ENCODE measurements around the gene CLCC1. TPM values are rescaled to one million over a fixed set of nuclear protein-coding genes. Genes with fewer than 3 reads are reported as not detected.
"Not testable (repeated sequence)": the region's sequence is repeated elsewhere in the genome, so short reads cannot be mapped to it uniquely, and the experiment has no call there.

Gene CLCC1
- total RNA-seq, 2 experiments from 2014 or later = 8.6 to 9.1 TPM

DNA sequence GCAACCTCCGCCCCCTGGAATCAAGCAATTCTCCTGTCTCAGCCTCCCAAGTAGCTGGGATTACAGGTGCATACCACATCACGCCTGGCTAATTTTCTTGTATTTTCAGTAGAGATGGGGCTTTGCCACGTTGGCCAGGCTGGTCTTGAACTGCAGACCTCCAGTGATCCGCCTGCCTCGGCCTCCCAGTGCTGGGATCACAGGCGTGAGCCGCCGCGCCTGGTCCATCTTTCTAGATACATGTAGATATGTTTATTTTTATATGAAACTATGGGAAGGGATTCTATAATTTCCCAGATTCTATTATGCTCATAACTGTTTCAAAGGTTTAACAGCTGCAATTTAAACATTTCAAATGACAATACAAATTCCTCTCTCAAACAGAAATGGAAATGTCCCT is 27.1 kb downstream of the CLCC1 start:
- Mint-ChIP-seq H3K4me1 (ENCODE audit: low read depth) (no peaks in the 10 kb centered on the region), H3K27me3 (no peaks in the 10 kb centered on the region), H3K4me3 (no peak overlapping the region), H3K36me3 (ENCODE audit: low read depth) (peaks cover 89% of the 10 kb centered on the region), H3K27ac (no peak overlapping the region), H3K9me3 (no peaks in the 10 kb centered on the region)
- TF ChIP-seq, protein P1, sequence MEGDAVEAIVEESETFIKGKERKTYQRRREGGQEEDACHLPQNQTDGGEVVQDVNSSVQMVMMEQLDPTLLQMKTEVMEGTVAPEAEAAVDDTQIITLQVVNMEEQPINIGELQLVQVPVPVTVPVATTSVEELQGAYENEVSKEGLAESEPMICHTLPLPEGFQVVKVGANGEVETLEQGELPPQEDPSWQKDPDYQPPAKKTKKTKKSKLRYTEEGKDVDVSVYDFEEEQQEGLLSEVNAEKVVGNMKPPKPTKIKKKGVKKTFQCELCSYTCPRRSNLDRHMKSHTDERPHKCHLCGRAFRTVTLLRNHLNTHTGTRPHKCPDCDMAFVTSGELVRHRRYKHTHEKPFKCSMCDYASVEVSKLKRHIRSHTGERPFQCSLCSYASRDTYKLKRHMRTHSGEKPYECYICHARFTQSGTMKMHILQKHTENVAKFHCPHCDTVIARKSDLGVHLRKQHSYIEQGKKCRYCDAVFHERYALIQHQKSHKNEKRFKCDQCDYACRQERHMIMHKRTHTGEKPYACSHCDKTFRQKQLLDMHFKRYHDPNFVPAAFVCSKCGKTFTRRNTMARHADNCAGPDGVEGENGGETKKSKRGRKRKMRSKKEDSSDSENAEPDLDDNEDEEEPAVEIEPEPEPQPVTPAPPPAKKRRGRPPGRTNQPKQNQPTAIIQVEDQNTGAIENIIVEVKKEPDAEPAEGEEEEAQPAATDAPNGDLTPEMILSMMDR (IDR thresholded peaks at IDR 0.05) = no peak
- ChIA-PET POLR2A (interaction anchor here (0.6 kb wide), 1 partner anchor 869 kb away, joined by 3 read pairs; no protein-coding TSS in a partner anchor), CTCF (interaction anchor here (0.7 kb wide), 1 partner anchor 13 kb away, joined by 4 read pairs; no protein-coding TSS in a partner anchor)
- peaks cover 83% of the 10 kb centered on the region for H3K36me3 ChIP-seq (ENCODE audit: insufficient read depth, low read length)
- H3K9me3 ChIP-seq (ENCODE audit: control insufficient read depth in 1 of 2, insufficient read depth in 1 of 2, low read length in 2 of 2) = no peaks in the 10 kb centered on the region
- intact Hi-C loops (cut with DNase I, micrococcal nuclease) = no loop called here
- no peak for ATAC-seq (ENCODE audit: poor library complexity)
- DNase-seq = no peak
- no peaks in the 10 kb centered on the region for H3K4me1 ChIP-seq (ENCODE audit: insufficient read depth, low read length)
- H3K4me3 ChIP-seq (ENCODE audit: low read length) = no peak overlapping the region
- H3K27ac ChIP-seq (ENCODE audit: low read depth in 1 of 2, low read length in 2 of 2) = no peak overlapping the region
- no peaks in the 10 kb centered on the region for H3K27me3 ChIP-seq (ENCODE audit: control insufficient read depth in 1 of 2, insufficient read depth in 2 of 2, low read length in 2 of 2)

GRCh38 chr1:108933944-108934343 is 29.3 kb downstream of the CLCC1 start:
- CTCF ChIA-PET = no interaction called here
- H3K9me3 Mint-ChIP-seq = no peaks in the 10 kb centered on the region

DNA sequence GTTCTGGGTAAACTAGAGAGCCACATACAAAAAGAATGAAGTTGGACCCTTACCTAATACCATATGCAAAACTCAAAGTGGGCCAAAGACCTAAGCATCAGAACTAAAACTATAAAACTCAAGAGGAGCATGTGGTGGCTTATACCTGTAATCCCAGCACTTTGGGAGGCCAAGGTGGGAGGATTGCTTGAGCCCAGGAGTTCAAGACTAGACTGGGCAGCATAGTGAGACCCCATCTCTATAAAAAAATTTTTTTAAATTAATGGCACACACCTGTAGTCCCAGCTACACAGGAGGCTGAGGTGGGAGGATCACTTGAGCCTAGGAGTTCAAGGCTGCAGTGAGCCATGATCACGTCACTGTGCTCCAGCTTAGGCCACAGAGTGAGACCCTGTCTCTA is 35.7 kb downstream of the CLCC1 start:
- H3K9me3 ChIP-seq (ENCODE audit: control insufficient read depth in 1 of 2, insufficient read depth in 1 of 2, low read length in 2 of 2); H3K27ac Mint-ChIP-seq; intact Hi-C loops (cut with DNase I, micrococcal nuclease); H3K27ac ChIP-seq (ENCODE audit: low read depth in 1 of 2, low read length in 2 of 2); H3K4me1 ChIP-seq (ENCODE audit: insufficient read depth, low read length); H3K4me3 ChIP-seq (ENCODE audit: low read length); CTCF ChIA-PET; H3K9me3 Mint-ChIP-seq; H3K27me3 Mint-ChIP-seq; H3K4me1 Mint-ChIP-seq (ENCODE audit: low read depth); H3K4me3 Mint-ChIP-seq; H3K27me3 ChIP-seq (ENCODE audit: control insufficient read depth in 1 of 2, insufficient read depth in 2 of 2, low read length in 2 of 2); POLR2A ChIA-PET; ATAC-seq (ENCODE audit: poor library complexity); DNase-seq: not testable (repeated sequence)
- peaks cover 49% of the 10 kb centered on the region for H3K36me3 Mint-ChIP-seq (ENCODE audit: low read depth)
- H3K36me3 ChIP-seq (ENCODE audit: insufficient read depth, low read length) = peaks cover 53% of the 10 kb centered on the region

More at GRCh38 chr1:108933944-108934343, 29.3 kb downstream of the CLCC1 start:
- TF ChIP-seq, protein P1 (IDR thresholded peaks at IDR 0.05) = no peak
- Mint-ChIP-seq H3K36me3 (ENCODE audit: low read depth) (peaks cover 91% of the 10 kb centered on the region), H3K4me1 (ENCODE audit: low read depth) (no peaks in the 10 kb centered on the region), H3K27me3 (no peaks in the 10 kb centered on the region), H3K27ac (no peak overlapping the region), H3K4me3 (no peak overlapping the region)
- no peak overlapping the region for H3K27ac ChIP-seq (ENCODE audit: low read depth in 1 of 2, low read length in 2 of 2)
- no peaks in the 10 kb centered on the region for H3K9me3 ChIP-seq (ENCODE audit: control insufficient read depth in 1 of 2, insufficient read depth in 1 of 2, low read length in 2 of 2)
- H3K4me3 ChIP-seq (ENCODE audit: low read length) = no peak overlapping the region
- POLR2A ChIA-PET = no interaction called here
- H3K36me3 ChIP-seq (ENCODE audit: insufficient read depth, low read length) = peaks cover 84% of the 10 kb centered on the region
- no peaks in the 10 kb centered on the region for H3K4me1 ChIP-seq (ENCODE audit: insufficient read depth, low read length)
- intact Hi-C loops (cut with DNase I, micrococcal nuclease) = no loop called here
- no peak for DNase-seq
- H3K27me3 ChIP-seq (ENCODE audit: control insufficient read depth in 1 of 2, insufficient read depth in 2 of 2, low read length in 2 of 2) = no peaks in the 10 kb centered on the region
- no peak for ATAC-seq (ENCODE audit: poor library complexity)

DNA sequence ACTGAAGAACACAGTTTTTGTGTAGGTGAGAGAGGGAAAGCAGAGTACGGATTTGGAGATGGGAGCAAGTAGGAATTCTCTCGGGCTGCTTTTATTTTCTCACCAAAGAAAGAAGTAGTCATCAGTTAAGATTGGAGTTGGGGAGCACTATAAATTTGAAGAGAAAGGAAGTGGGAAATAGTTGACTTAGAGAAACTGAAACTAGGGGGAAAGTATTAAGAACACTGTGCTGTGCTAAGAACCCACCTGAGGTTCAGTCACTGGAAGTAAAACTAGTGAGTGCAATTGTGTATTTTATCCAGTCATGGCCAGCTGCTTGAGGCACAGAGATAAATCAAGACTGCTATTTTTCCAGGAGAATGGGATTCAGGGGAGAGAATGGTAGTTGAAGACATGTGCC is 37.4 kb downstream of the CLCC1 start:
- Mint-ChIP-seq H3K9me3 (no peaks in the 10 kb centered on the region), H3K27me3 (no peaks in the 10 kb centered on the region), H3K27ac (no peak overlapping the region), H3K4me3 (no peak overlapping the region), H3K4me1 (ENCODE audit: low read depth) (no peaks in the 10 kb centered on the region), H3K36me3 (ENCODE audit: low read depth) (peaks cover 32% of the 10 kb centered on the region)
- TF ChIP-seq, protein P1 (IDR thresholded peaks at IDR 0.05) = no peak
- Histone ChIP-seq H3K36me3 (ENCODE audit: insufficient read depth, low read length) (peaks cover 38% of the 10 kb centered on the region), H3K4me1 (ENCODE audit: insufficient read depth, low read length) (no peaks in the 10 kb centered on the region), H3K27ac (ENCODE audit: low read depth in 1 of 2, low read length in 2 of 2) (no peak overlapping the region), H3K27me3 (ENCODE audit: control insufficient read depth in 1 of 2, insufficient read depth in 2 of 2, low read length in 2 of 2) (no peaks in the 10 kb centered on the region), H3K9me3 (ENCODE audit: control insufficient read depth in 1 of 2, insufficient read depth in 1 of 2, low read length in 2 of 2) (no peaks in the 10 kb centered on the region), H3K4me3 (ENCODE audit: low read length) (no peak overlapping the region)
- POLR2A ChIA-PET = no interaction called here
- DNase-seq (no peak), ATAC-seq (ENCODE audit: poor library complexity) (no peak)
- CTCF ChIA-PET = no interaction called here
- intact Hi-C loops (cut with DNase I, micrococcal nuclease) = no loop called here

Measured in CD4-positive, alpha-beta T cell (primary cell).